ENCODE measurements around the gene SLC25A40.

DNA sequence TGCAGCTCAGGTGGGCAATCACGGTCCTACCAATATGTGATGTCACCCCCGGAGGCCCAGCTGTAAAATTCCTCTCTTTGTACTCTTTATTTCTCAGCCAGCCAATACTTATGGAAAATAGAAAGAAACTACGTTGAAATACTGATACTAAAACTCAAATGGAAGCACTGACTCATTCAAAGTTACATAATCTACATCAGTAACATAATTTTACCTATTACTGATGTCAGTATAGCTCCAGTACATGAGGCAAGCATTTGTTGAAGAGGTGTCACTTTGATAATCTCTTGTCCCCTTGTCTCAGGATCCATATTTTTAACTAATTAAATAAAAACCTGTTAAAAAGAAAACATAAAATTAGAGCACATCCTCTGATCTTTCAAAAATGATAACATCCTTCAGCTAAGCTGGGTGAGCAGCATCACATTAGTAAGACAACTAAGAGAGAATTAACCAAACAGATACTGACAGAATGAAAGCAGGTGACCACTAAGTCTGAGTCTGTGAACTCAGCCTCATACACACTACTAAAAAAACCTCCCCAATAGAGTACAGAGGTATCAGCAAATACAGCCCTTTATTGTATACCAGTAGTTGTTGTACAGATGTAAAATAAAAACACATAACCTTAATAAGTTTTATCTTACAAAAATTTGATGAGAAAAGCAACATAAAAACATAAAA is 17.6 kb downstream of the SLC25A40 start:
- TF ChIP-seq POLR2A (IDR thresholded peaks at IDR 0.05): no peak
- TF ChIP-seq, protein P1, sequence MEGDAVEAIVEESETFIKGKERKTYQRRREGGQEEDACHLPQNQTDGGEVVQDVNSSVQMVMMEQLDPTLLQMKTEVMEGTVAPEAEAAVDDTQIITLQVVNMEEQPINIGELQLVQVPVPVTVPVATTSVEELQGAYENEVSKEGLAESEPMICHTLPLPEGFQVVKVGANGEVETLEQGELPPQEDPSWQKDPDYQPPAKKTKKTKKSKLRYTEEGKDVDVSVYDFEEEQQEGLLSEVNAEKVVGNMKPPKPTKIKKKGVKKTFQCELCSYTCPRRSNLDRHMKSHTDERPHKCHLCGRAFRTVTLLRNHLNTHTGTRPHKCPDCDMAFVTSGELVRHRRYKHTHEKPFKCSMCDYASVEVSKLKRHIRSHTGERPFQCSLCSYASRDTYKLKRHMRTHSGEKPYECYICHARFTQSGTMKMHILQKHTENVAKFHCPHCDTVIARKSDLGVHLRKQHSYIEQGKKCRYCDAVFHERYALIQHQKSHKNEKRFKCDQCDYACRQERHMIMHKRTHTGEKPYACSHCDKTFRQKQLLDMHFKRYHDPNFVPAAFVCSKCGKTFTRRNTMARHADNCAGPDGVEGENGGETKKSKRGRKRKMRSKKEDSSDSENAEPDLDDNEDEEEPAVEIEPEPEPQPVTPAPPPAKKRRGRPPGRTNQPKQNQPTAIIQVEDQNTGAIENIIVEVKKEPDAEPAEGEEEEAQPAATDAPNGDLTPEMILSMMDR (IDR thresholded peaks at IDR 0.05): no peak
